Endothelial cell of umbilical vein (primary cell): ENCODE measurements around the gene GLYATL1B. TPM values are rescaled to one million over a fixed set of nuclear protein-coding genes. Genes with fewer than 3 reads are reported as not detected.

Experiments used
- BruUV-seq: library from RNA; stranded (reverse); fragments of 400-500 nt; replicated peaks from 2 replicates; lab custom pipeline; 2021; lab: Mats Ljungman, UMichigan
- CTCF ChIA-PET: fragments of 300-600, 350-600 bp; sonication (Branson Sonifier 250); formaldehyde crosslinking; loops from one replicate; lab custom pipeline; 2021; ENCODE audit warnings: antibody characterized with exemption, inconsistent platforms; lab: Charles Lee
- POLR2A ChIA-PET: fragments of 300-600, 350-600 bp; sonication (Branson Sonifier 250); formaldehyde crosslinking; loops from one replicate; lab custom pipeline; 2021; ENCODE audit warnings: antibody characterized with exemption, inconsistent platforms; lab: Charles Lee
- DNase-seq: peaks from one replicate; pipeline ENCODE4 v3.0.0-alpha.2; 2011; ENCODE audit warnings: low read depth, low spot score
- FAIRE-seq: peaks from 2 replicates; lab custom pipeline; 2011; peaks lifted over from hg19 to GRCh38; lab: Jason Lieb, UNC
- H2AFZ ChIP-seq: 2 replicates; pipeline ENCODE4 v1.6.0; 2012; ENCODE audit warnings: low read depth, low read length, control low read depth, inconsistent platforms
- H3K27ac ChIP-seq: 2 replicates; pipeline ENCODE4 v1.5.1; 2011; ENCODE audit warnings: low read depth, mild to moderate bottlenecking, control low read depth, low read length, moderate library complexity; ENCODE audit not compliant: insufficient read depth
- H3K27me3 ChIP-seq, 2 experiments: 2 replicates each; pipeline versions ENCODE4 v1.6.0 to v1.6.1; 2011; ENCODE audit warnings: low read length in 2 of 2, mixed read lengths in 1 of 2; ENCODE audit not compliant: control insufficient read depth in 2 of 2, insufficient read depth in 2 of 2
- H3K36me3 ChIP-seq, 2 experiments: 2 replicates in 1 of 2; 3 replicates in 1 of 2; pipeline ENCODE4 v1.5.1; 2011; ENCODE audit warnings: low read length in 2 of 2, mild to moderate bottlenecking in 1 of 2, moderate library complexity in 1 of 2; ENCODE audit not compliant: control insufficient read depth in 2 of 2, insufficient read depth in 2 of 2; ENCODE audit errors: extremely low read depth in 1 of 2
- H3K4me1 ChIP-seq: 3 replicates; pipeline ENCODE4 v1.5.1; 2011; ENCODE audit warnings: mild to moderate bottlenecking, low read length; ENCODE audit not compliant: control insufficient read depth, insufficient read depth; ENCODE audit errors: extremely low read depth
- H3K4me2 ChIP-seq: 2 replicates; pipeline ENCODE4 v1.6.1; 2011; ENCODE audit warnings: low read length, control low read depth, mixed read lengths; ENCODE audit not compliant: insufficient read depth
- H3K4me3 ChIP-seq, 3 experiments: fragments of 200-600 bp in 1 of 3; sonication (generic), shearing (Covaris generic) in 1 of 3; replicated peaks in 1 of 3; 2 replicates each; pipeline ENCODE4 v1.5.1; 2011 to 2016; ENCODE audit warnings: control low read depth in 3 of 3, low read length in 3 of 3, mild to moderate bottlenecking in 2 of 3, inconsistent platforms in 1 of 3, low read depth in 1 of 3, moderate library complexity in 1 of 3; ENCODE audit not compliant: insufficient read depth in 1 of 3
- H3K79me2 ChIP-seq: 2 replicates; pipeline ENCODE4 v1.6.0; 2012; ENCODE audit warnings: low read length, inconsistent platforms; ENCODE audit not compliant: control insufficient read depth, insufficient read depth
- H3K9ac ChIP-seq: replicated peaks from 2 replicates; pipeline ENCODE3; 2011; ENCODE audit warnings: low read length, control low read depth; ENCODE audit not compliant: insufficient read depth; ENCODE audit errors: extremely low read depth
- H3K9me1 ChIP-seq: replicated peaks from 3 replicates; pipeline ENCODE4 v1.6.0; 2011; ENCODE audit warnings: mild to moderate bottlenecking, low read length; ENCODE audit not compliant: control insufficient read depth, insufficient read depth; ENCODE audit errors: extremely low read depth
- H3K9me3 ChIP-seq: replicated peaks from 2 replicates; pipeline ENCODE4 v1.5.1; 2012; ENCODE audit warnings: low read length, inconsistent platforms; ENCODE audit not compliant: control insufficient read depth, insufficient read depth
- H4K20me1 ChIP-seq: replicated peaks from 2 replicates; pipeline ENCODE3; 2011; ENCODE audit warnings: mild to moderate bottlenecking, low read length; ENCODE audit not compliant: control insufficient read depth, insufficient read depth; ENCODE audit errors: extremely low read depth
- EZH2 ChIP-seq: IDR thresholded peaks from 2 replicates; pipeline ENCODE4 v1.6.1; 2012; ENCODE audit warnings: borderline replicate concordance, low read depth, mild to moderate bottlenecking, moderate library complexity, low read length, inconsistent platforms; ENCODE audit not compliant: severe bottlenecking
- FOS ChIP-seq: IDR thresholded peaks from 2 replicates; pipeline ENCODE4 v1.6.1; 2011; ENCODE audit warnings: mild to moderate bottlenecking, low read length, moderate library complexity, borderline replicate concordance; ENCODE audit not compliant: insufficient read depth
- GATA2 ChIP-seq: IDR thresholded peaks from 2 replicates; pipeline ENCODE4 v1.7.0; 2011; ENCODE audit warnings: low read depth, mild to moderate bottlenecking, moderate library complexity, mixed read lengths, low read length; ENCODE audit not compliant: insufficient read length, insufficient read depth
- JUN ChIP-seq: IDR thresholded peaks from 2 replicates; pipeline ENCODE4 v1.6.1; 2011; ENCODE audit warnings: borderline replicate concordance, low read depth; ENCODE audit not compliant: insufficient read length, insufficient read depth
- MYC ChIP-seq: IDR thresholded peaks from one replicate; pipeline ENCODE4 v1.6.1; 2011; ENCODE audit warnings: mild to moderate bottlenecking, low read depth, low read length
- POLR2A ChIP-seq: IDR thresholded peaks from 2 replicates; pipeline ENCODE4 v1.6.1; 2012; ENCODE audit warnings: low read depth, mild to moderate bottlenecking, control low read depth, low read length
- POLR2AphosphoS5 ChIP-seq: IDR thresholded peaks from 2 replicates; pipeline ENCODE4 v1.6.1; 2012; ENCODE audit warnings: low read depth, mild to moderate bottlenecking, control low read depth, low read length, moderate library complexity; ENCODE audit not compliant: insufficient read depth
- dilution Hi-C: fragments of 300-500 bp; cut with MboI; formaldehyde crosslinking; loops from one replicate; pipeline ENCODE4 v1.15.0; 2019; ENCODE audit warnings: low sequenced_read_pairs; ENCODE audit not compliant: extremely low pct_ligation_motif_present
- intact Hi-C: fragments of 100-400 bp; cut with micrococcal nuclease; formaldehyde crosslinking; loops from one replicate; pipeline ENCODE4 v1.10.0; 2022
- polyA plus RNA-seq, 4 experiments: library from polyadenylated mRNA; depleted of rRNA in 3 of 4; stranded (reverse) in 3 of 4; unstranded in 1 of 4; fragments of >200 nt; gene quantifications; 2 replicates each; pipeline versions ENCODE4 v1.2.1 to v1.2.3, GENCODE V29; 2011 to 2012; ENCODE audit warnings: missing spikeins in 1 of 4
- total RNA-seq: library from RNA; stranded (reverse); gene quantifications from 2 replicates; pipeline ENCODE4 v1.2.3, GENCODE V29; 2021
- TF ChIP-seq, protein P1 (sequence below), 2 donors: IDR thresholded peaks; 1 replicate in 1 of 2; 2 replicates in 1 of 2; pipeline ENCODE4 v1.5.1; 2011; ENCODE audit warnings: low read length in 2 of 2, mild to moderate bottlenecking in 2 of 2, moderate library complexity in 2 of 2, control low read depth in 1 of 2, inconsistent platforms in 1 of 2, low read depth in 1 of 2; ENCODE audit not compliant: insufficient read depth in 1 of 2; ENCODE audit errors: extremely low read depth in 1 of 2
- TF ChIP-seq, protein P2 (sequence below): IDR thresholded peaks from 2 replicates; pipeline ENCODE4 v1.6.1; 2011; ENCODE audit not compliant: insufficient read depth, insufficient read length

The GLYATL1B gene
- total and polyA plus RNA-seq, 2 donors (not counting 3 experiments of a cell fraction or from before 2014, with no cell fraction given): not detected

DNA sequence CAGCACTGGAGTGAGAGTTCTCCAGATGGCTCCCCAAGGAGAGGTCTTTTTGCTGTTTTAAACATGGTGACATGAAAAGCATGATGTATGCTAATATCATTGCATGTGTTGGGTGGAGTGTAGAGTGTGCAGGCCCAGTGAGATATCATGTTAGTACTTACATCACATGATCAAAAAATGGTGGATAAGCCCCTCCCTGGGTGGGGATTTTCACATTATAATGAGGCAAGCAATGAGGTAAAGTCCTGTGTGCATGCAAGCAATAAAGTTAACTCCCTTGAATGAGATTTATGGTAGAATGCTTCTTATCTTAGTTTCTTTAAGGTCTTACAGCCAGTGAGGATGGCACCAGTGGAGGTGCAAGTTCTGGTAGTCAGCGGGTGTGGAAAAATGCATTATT lies 29.4 kb downstream of the GLYATL1B start:
- Histone ChIP-seq H3K9me3 (no peaks in the 10 kb centered on the region), H2AFZ (no peak overlapping the region), H3K4me1 (no peaks in the 10 kb centered on the region), H3K36me3 (no peaks in the 10 kb centered on the region), H4K20me1 (no peaks in the 10 kb centered on the region), H3K27ac (no peak overlapping the region), H3K9me1 (no peaks in the 10 kb centered on the region), H3K9ac (no peak overlapping the region), H3K79me2 (no peaks in the 10 kb centered on the region), H3K4me3 (no peak overlapping the region), H3K27me3 (no peaks in the 10 kb centered on the region), H3K4me2 (no peak overlapping the region)
- dilution Hi-C loops: no loop called here
- BruUV-seq: no TSS peak
- FAIRE-seq (no peak), DNase-seq (no peak)
- TF ChIP-seq FOS (no peak), MYC (no peak), GATA2 (no peak), EZH2 (no peak), POLR2AphosphoS5 (no peak), JUN (no peak), POLR2A (no peak)
- TF ChIP-seq, protein P1, sequence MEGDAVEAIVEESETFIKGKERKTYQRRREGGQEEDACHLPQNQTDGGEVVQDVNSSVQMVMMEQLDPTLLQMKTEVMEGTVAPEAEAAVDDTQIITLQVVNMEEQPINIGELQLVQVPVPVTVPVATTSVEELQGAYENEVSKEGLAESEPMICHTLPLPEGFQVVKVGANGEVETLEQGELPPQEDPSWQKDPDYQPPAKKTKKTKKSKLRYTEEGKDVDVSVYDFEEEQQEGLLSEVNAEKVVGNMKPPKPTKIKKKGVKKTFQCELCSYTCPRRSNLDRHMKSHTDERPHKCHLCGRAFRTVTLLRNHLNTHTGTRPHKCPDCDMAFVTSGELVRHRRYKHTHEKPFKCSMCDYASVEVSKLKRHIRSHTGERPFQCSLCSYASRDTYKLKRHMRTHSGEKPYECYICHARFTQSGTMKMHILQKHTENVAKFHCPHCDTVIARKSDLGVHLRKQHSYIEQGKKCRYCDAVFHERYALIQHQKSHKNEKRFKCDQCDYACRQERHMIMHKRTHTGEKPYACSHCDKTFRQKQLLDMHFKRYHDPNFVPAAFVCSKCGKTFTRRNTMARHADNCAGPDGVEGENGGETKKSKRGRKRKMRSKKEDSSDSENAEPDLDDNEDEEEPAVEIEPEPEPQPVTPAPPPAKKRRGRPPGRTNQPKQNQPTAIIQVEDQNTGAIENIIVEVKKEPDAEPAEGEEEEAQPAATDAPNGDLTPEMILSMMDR (IDR thresholded peaks at IDR 0.05; ENCODE audit: extremely low read depth in 1 of 2, insufficient read depth in 1 of 2, low read depth in 1 of 2, low read length in 2 of 2): no peak
- TF ChIP-seq, protein P2, sequence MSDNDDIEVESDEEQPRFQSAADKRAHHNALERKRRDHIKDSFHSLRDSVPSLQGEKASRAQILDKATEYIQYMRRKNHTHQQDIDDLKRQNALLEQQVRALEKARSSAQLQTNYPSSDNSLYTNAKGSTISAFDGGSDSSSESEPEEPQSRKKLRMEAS: no peak
- intact Hi-C loops: no loop called here
- ChIA-PET POLR2A (no interaction called here), CTCF (no interaction called here)
